AG10803 (cell line): ENCODE results near the gene PDCD11.

Source experiments
- DNase-seq: peaks from one replicate; pipeline ENCODE4 v3.0.0; 2010; ENCODE audit warnings: low read depth
- H3K4me3 ChIP-seq: 2 replicates; pipeline ENCODE4 v1.5.1; 2011; ENCODE audit warnings: mild to moderate bottlenecking, low read length, control low read depth
- TF ChIP-seq, protein P1 (sequence below): conservative IDR thresholded peaks from 2 replicates; pipeline ENCODE4 v1.5.1; 2011; ENCODE audit warnings: mild to moderate bottlenecking, low read length, control low read depth, inconsistent platforms

The PDCD11 gene

DNA sequence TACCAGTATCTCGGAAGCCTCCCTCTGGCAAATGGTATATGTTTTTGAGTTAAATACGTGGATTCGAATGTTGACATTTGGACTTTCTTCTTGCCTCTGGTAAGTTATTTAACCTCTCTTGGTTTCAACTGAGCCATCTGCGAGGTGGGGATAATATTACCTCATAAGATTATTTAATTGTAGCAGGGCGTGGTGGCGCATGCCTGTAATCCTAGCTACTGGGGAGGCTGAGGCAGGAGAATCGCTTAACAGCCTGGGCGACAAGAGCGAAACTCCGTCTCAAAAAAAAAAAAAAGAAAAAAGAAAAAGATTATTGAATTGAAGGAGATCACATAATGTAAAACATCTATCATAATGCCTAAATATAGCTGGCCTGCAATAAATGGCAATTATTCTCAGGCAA is 29.0 kb upstream of the PDCD11 start:
- DNase-seq = peak; percentile 0
- TF ChIP-seq, protein P1, sequence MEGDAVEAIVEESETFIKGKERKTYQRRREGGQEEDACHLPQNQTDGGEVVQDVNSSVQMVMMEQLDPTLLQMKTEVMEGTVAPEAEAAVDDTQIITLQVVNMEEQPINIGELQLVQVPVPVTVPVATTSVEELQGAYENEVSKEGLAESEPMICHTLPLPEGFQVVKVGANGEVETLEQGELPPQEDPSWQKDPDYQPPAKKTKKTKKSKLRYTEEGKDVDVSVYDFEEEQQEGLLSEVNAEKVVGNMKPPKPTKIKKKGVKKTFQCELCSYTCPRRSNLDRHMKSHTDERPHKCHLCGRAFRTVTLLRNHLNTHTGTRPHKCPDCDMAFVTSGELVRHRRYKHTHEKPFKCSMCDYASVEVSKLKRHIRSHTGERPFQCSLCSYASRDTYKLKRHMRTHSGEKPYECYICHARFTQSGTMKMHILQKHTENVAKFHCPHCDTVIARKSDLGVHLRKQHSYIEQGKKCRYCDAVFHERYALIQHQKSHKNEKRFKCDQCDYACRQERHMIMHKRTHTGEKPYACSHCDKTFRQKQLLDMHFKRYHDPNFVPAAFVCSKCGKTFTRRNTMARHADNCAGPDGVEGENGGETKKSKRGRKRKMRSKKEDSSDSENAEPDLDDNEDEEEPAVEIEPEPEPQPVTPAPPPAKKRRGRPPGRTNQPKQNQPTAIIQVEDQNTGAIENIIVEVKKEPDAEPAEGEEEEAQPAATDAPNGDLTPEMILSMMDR = no peak
- peak overlapping the region; percentile 77 for H3K4me3 ChIP-seq

DNA sequence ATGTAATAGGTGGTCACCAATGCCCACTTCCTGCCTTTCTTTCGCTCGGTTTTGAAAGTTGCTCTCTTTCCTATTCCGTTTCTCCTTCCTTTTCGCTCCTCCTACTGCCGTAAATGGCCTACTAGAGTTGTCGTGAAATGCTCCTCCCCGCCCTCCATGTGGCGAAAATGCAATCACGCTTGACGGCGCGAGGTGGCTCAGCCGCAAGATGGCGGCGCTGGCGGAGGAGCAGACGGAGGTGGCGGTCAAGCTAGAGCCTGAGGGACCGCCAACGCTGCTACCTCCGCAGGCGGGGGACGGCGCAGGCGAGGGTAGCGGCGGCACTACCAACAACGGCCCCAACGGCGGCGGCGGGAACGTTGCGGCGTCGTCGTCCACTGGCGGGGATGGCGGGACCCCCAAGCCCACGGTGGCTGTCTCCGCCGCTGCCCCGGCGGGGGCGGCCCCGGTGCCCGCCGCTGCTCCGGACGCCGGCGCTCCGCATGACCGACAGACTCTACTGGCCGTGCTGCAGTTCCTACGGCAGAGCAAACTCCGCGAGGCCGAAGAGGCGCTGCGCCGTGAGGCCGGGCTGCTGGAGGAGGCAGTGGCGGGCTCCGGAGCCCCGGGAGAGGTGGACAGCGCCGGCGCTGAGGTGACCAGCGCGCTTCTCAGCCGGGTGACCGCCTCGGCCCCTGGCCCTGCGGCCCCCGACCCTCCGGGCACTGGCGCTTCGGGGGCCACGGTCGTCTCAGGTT is 28.5 kb upstream of the PDCD11 start, which contains the start of gene TAF5:
Gene TAF5 (plus strand): TSS at position 195 of the 737 bp plus-strand sequence. CDS start 14 bp downstream, at position 209.
- DNase-seq = peak; percentile 95
- TF ChIP-seq, protein P1 = no peak
- H3K4me3 ChIP-seq = peak within 1 kb of the TSS; percentile 77

DNA sequence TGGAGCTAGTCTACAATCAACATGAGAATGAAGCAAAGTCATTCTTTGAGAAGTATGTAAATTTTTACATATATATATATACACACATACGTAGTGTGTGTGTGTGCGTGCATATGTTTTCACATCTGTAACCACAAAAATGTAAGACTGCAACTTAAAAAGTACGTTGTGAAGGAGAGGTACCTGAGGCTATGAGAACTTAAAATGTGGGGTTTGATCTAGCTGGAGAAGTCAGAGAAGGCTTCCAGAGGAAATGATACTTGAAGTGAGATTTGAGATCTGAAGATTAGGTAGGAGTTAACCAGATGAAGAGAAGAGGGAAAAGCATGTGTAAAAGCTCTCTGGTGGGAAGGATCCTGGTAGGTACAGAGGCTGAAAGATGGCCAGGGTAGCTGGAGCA is 22.9 kb upstream of the PDCD11 start:
- no peak for DNase-seq
- H3K4me3 ChIP-seq = no peak overlapping the region
- TF ChIP-seq, protein P1 = no peak

DNA sequence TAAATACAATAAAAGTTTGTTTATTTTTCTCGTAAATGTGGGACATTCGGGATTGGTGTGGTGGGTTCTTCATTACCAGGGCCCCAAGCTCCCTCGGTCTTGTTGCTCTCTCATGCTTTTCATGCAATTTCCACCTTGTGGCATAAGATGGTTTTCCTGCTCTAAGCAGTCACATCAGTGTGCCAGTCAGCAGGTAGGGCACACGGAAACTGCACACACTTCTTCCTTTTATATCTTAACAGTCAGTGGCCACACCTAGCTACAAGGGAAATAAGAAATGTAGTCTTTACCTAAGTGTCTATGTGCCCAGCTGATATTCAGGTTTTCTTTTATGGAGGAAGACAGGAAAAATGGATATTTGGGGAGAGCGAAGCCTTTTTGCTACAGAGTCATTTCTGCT is 22.2 kb upstream of the PDCD11 start:
- no peak overlapping the region for H3K4me3 ChIP-seq
- TF ChIP-seq, protein P1 = no peak
- DNase-seq = no peak

DNA sequence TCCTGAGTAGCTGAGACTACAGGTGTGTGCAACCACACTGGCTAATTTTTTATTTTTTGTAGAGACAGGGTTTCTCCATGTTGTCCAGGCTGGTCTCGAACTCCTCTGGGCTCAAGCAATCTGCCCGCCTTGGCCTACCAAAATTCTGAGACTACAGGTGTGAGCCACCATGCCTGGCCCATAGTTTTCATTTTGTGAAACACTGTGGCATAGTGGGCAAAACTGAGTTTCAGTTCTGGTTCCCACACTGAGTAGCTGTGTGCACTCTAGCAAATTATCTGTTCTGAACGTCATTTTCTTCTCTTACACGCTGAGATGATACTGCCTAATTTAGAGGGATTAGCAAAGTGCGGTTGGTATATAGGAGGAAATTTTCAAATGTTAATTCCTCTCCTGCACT is 13.7 kb upstream of the PDCD11 start:
- H3K4me3 ChIP-seq = no peak overlapping the region
- TF ChIP-seq, protein P1 = no peak
- DNase-seq = no peak

DNA sequence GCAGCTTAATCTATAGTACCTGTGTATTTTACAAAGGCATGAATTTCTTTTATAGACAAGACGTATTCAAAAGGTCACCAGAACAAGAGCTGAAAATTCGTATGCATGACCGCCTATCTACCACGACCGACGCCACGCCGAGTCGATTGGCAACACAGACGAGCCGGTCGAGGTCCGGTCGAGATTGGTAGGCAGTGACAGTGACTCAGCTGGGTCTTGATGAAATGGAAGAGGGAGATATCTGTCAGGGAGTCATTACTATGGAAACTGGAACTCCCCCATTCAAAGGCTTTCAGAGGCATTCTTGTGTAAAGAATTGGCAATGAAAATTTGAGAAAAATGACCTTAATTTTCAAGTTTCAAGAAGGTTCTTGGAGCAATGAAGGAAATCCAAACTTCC is 2.2 kb upstream of the PDCD11 start:
- no peak overlapping the region for H3K4me3 ChIP-seq
- no peak for DNase-seq

DNA sequence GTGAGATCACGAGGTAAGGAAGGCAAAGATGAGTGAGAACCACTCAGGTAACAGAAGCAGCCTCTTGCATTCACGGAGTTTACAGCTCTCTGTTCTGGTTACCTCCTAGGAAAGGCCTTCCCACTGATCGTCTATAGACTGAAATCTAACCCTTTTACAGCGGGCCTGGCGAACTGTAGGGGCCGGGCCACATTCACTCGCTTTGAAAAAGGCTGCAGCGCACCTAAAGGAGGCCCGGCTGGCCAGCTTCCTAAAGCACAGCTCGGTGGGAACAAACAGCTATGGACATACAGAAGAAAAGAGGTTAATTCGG is 716 bp upstream of the PDCD11 start:
- TF ChIP-seq, protein P1 = no peak
- peak overlapping the region; percentile 73 for H3K4me3 ChIP-seq
- peak; percentile 16 for DNase-seq

More for the DNA sequence above, 2.2 kb upstream of the PDCD11 start:
- TF ChIP-seq, protein P1 = no peak
